Activated T-cell treated with anti-CD3 and anti-CD28 coated beads for 48 hours (primary cell): Measurements from ENCODE around the gene HOXB1.
"Not testable (repeated sequence)": the region's sequence is repeated elsewhere in the genome, so short reads cannot be mapped to it uniquely, and the experiment has no call there.

ENCODE experiments used
- DNase-seq: peaks from one replicate; pipeline ENCODE4 v3.0.0-alpha.2; 2020; ENCODE audit warnings: low read depth

The HOXB1 gene

DNA sequence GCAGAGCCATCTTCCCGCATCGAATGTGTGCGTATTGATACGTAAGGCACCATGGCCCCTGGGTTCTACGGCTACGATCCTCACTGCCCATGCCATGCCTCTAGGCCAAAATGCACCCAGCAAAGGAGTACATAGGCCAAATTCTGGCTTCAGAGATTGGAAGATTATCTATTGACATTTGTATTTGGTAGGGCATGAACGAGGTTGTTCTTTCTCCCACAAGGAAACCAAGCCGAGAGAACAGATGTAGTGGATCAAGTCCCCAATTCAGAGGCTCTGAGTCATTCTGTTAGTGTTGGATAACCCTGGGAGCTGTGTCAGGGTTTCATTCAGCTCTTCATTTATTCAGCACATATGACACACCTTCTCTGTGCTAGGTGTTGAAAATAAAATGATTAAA is 36.5 kb downstream of the HOXB1 start:
- DNase-seq, result no peak

DNA sequence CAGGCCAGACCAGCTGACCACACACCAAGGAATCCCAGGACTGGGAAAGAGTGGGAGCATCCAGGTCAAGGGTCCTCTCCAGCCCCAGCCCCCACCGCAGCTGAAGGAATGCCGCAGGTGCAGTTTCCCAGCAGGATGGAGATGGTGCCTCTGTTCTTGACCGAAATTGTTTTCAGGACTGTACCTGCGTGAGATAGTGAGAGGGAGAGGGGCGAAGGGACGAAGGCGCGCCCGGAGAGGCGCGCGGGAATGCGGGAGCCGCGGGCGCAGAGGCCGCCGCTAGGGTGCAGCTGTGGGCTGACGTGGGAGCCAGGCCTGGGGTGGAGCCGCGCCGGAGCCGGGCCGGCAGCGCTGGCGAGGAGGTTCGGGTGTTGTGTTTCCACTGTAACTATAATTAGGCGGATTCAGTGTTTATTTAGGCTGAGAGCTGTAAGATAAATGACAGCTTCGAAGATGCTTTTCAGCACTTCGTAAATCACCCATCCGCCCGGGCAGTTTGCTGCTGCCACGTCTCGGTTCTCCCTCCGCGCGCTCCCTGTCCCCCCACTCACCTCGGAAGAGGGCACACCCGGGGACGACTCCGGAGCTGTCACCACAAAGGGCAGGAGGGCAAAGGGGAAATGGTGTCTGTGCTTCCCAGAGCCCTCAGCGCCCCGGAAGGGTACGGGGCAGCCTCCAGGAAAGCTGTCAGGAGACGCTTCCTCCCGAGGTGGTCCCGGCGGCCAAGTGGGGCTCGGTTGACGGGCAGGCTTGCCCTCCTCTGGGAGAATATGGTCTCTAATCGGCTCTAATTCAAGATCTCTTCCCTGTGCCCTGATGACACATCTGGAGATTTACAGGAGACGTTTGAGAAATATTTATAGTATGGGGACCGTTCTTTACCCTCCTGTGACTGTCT is 38.2 kb downstream of the HOXB1 start:
- DNase-seq, result peak; percentile 61

DNA sequence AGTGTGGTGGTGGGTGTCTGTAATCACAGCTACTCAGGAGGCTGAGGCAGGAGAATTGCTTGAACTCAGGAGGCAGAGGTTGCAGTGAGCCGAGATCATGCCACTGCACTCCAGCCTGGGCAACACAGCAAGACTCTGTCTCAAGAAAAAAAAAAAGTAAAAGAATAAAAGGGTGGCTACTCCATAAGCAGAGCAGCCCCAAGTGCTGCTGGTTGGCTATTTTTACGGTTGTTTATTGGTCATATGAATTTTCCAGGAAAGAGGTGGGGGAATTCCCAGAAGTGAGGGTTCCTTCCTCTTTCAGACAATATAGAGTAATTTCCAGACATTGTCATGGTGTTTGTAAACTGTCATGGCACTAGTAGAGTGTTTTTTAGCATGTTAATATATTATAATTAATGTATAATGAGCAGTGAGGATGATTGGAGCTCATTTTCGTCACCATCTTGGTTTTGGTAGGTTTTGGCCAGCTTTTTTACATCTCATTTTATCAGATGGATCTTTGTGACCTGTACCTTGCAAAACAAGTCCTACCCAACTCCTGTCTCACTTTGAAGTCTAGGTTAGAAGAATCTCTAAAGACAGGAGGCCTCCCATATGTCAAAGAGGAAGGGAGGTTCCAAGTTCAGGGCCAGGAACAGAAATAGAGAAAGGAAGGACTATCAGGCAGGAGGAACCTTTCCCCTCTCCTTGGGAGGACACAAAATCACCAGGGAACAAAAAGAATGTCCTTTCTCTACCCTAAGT is 39.1 kb downstream of the HOXB1 start:
- no peak for DNase-seq

DNA sequence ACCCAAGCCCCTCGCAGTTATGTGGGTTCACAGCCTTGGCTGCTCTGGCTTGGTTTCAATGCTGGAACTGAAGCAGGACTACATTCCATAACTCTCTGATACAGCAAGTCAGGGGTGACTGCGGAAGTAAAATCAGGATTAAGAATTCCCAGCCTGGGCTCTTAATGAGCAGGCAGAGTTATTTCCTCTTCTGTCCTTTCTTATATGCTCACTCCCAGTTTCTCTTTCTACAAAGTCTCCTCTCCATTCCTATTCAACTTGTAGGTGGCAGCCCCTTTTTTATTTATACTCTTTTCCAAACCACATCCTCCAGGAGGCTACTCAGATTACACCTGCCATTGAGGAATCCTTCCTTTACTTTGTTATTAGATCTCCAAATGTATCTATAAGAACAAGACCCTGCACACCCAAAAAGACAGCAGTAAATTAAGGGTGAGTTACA is 40.3 kb downstream of the HOXB1 start:
- DNase-seq, result no peak

DNA sequence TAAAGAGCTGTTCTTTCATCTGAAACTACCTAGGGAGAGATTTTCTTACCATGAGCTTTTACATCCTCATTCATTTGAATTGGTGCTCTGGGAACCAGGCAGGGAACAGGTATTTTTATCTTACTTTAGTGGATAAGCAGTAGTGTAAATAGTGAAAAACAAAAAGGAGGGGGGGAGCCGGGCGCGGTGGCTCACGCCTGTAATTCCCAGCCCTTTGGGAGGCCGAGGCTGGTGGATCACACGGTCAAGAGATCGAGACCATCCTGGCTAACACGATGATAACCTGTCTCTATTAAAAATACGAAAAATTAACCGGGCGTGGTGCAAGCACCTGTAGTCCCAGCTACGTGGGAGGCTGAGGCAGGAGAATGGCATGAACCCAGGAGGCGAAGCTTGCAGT is 41.0 kb downstream of the HOXB1 start:
- no peak for DNase-seq

DNA sequence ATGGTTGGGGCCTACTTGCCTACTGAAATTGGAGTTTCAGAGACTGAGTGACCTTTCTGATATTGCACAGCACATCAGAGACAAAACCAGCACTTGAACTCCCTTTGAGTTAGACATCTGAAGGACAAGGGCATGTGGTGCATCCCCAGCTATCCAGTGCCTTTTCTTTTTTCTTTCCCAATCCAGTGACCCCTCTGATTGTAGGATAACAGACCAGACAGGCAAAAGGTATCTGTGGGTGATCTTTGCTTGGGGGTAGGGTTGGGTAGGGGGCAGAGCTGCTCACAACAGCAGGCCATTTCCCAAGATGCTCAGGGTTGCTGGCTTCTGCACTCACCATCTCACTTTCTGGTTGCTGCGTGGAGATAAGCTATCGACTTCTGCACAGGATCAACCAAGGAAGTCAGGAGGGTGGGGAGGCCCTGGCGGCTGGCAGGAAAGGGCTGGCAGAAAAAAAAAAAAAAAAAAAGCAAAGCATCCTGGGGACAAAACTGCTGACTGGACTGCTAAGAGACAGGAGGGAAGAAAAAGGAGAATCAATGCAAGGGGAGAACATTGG is 42.2 kb downstream of the HOXB1 start:
- DNase-seq, result no peak

DNA sequence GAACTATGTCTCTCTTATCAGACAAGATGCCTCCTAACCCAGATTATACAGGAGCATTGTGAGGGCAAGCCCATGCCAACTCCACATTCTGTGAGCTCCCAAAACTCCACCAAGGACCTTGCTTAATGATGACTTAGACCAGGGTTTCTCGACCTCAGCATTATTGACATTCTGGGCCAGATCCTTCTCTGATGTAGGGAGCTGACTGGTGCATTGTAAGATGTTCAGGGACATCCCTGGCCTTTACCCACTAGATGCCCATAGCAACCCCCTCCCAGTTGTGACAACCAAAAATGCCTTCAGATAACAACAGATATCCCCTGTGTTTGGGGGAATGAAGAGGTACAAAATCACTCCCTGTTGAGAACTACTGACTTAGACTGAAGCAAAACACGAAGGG is 43.6 kb downstream of the HOXB1 start:
- no peak for DNase-seq

DNA sequence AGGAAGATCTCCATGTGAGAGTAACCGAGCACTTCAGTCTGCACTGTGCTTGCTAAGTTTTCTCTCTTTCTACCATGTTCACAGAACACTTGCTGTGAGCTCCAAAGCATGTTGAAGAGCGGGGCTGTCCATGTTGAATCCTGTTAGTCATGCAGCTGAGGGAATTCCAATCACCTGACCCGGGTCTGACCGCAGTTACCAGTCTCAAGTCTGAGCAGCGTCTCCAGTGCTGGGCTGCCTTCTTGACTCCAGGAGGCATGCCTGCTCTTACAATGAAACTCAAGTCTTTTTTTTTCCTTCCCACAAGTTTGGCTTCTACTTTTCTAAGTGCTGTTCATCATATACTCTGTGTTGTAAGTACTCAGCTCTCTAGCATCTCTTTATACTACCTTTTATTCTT is 44.3 kb downstream of the HOXB1 start:
- no peak for DNase-seq

DNA sequence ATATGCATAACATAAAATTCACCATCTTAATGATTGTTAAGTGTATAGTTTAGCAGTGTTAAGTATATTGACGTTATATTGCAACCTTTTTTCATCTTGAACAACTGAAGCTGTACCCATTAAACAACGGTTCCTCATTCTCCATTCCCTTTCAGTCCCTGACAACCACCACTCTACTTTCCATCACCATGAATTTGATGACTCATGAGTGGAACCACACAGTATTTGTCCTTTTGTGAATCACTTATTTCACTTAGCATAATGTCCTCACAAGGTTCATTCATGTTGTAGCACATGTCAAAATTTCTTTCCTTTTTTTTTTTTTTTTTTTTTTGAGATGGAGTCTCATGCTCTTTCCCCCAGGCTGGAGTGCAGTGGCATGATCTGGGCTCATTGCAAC is 46.0 kb downstream of the HOXB1 start:
- DNase-seq, result no peak

DNA sequence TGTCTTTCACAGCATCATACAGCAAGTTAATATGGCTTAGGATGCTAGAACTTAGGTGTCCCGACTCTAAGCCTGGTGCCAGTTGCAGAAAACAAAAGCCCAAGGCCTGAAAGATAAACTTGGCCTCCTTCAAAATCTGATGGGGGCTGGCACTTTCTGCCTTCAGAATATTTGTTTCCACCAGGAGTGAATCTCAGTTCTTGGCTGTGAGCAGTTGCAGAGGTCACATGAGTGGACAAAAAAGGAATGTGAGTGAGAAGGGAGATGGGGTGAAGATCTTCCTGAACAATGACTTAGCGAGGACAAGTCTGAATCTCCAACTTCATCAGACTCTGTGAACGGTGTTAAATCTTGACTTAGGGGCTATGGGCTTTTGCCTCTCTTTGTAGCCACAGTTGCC is 46.6 kb downstream of the HOXB1 start:
- no peak for DNase-seq

DNA sequence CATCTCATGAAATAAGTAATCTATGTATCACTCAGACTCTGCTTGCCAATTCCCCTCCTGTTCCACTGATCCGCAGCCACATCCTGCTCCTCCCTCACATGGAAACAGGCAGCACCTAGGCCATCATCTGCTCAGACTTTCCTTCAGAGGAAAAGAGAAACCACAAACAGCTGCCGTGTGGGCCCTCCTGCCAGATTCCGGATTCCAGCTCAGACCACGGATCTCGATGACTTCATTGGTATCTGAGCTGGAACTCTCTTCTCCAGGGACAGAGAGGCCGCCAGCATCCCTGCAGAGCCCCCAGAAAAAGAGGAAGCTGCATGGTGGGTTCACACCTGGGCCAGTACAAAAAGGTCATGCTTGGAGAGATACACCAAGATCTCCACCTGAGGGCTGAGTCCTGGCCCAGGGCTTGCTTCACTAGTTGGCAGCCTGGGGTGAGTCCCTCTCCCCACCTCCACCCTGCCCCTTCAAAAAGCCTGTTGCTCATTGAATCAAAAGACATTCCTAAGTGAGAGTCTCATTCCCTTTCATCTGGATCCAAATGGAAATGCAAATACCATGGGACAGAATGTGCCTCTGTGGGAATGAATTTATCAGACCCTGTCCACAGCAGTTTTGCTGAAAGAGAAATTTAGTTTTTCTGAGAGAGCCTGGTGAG is 47.2 kb downstream of the HOXB1 start:
- peak; percentile 22 for DNase-seq

DNA sequence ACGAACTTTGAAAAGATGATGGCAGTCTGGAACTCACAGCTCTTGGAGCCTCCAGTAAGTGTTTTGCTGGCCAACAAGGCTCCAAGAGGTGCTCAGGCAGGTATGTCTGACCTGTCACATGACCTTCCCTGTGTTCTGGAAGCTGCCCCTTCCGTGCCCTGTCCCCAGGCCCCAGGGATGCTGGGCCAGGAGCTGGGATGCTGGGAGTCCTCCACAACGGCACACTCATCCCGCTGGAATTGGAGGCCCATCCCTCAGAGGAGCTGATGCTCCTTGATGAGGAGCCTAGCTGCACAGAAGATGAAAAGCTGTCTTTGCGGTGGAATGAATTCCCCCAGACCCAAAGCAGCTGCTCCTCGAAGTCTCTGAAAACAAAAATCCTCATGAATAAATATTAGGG is 47.8 kb downstream of the HOXB1 start:
- no peak for DNase-seq

DNA sequence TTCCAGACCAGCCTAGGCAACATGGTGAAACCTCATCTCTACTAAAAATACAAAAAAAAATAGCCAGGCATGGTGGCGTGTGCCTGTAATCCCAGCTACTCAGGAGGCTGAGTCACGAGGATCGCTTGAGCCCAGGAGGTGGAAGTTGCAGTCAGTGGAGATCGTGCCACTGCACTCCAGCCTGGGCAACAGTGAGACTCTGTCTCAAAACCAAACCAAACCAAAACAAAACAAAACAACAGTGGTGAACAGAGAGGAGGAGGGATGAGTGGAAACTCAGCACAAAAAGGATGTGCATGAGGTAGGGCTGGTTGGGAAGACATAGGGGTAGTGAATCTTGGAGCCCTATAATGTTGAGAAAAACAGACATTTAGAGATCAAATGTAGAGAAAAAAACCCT is 48.5 kb downstream of the HOXB1 start:
- DNase-seq, result not testable (repeated sequence)

DNA sequence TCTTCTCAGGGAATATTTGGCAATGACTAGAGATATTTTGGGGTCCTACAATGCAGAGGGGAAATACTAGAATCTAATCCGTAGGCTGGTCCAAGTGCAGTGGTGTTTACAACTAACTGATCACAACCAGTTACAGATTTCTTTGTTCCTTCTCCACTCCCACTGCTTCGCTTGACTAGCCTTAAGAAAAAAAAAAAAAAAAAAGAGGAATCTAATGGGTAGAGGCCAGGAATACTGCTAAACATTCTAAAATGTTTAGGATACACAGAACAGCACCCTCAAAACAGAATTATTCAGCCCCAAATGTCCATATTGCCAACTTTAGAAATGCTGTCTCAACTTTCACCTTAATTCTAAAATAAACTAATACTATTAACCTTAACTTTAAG is 51.8 kb downstream of the HOXB1 start:
- DNase-seq, result no peak
